Measurements from ENCODE around the gene TMEM179B.
A peak's percentile ranks its signal among the peaks of the same experiment; 100 is the strongest.

Gene TMEM179B

GRCh38 chr11:62839050-62839945 lies 52.1 kb downstream of the TMEM179B start, which contains the start of gene WDR74:
Gene WDR74 (minus strand): TSS chr11:62839590. CDS start chr11:62839570, 20 bp downstream.
- peak; percentile 97 for TF ChIP-seq SIN3A (IDR thresholded peaks at IDR 0.05; ENCODE audit: borderline replicate concordance, insufficient read depth, low read length)
- TF ChIP-seq FOXP2 (optimal IDR thresholded peaks at IDR 0.05; ENCODE audit: borderline replicate concordance, extremely low read depth, extremely low read length, insufficient read depth) = peak; percentile 92
- peak; percentile 97 for TF ChIP-seq POLR2AphosphoS5 (IDR thresholded peaks at IDR 0.05; ENCODE audit: low read depth, low read length)
- peak; percentile 43; a peak in 1 of 4 replicates for TF ChIP-seq REST (IDR thresholded peaks at IDR 0.05; ENCODE audit: insufficient read depth in 1 of 2, low read depth in 2 of 2, low read length in 2 of 2)
- TF ChIP-seq TAF1 (IDR thresholded peaks at IDR 0.05; ENCODE audit: borderline replicate concordance, insufficient read depth, low read length) = peak; percentile 96
